ENCODE results near the gene NCKAP1.

- no peak for TF ChIP-seq CTCF (IDR thresholded peaks at IDR 0.05)
- no peak for TF ChIP-seq NPAS2 (CRISPR knock-in tag; IDR thresholded peaks at IDR 0.05; ENCODE audit: borderline replicate concordance)
- TF ChIP-seq POLR2A (IDR thresholded peaks at IDR 0.05; ENCODE audit: low read length), result no peak
- no peak for TF ChIP-seq RCOR1 (IDR thresholded peaks at IDR 0.05; ENCODE audit: low read depth, low read length)
- no peak for TF ChIP-seq RFX5 (IDR thresholded peaks at IDR 0.05)
- TF ChIP-seq PBX3 (IDR thresholded peaks at IDR 0.05), result no peak
- no peak for TF ChIP-seq RAD21 (conservative IDR thresholded peaks at IDR 0.05 in 1 of 2, IDR thresholded peaks at IDR 0.05 in 1 of 2)
- TF ChIP-seq RNF2 (IDR thresholded peaks at IDR 0.05; ENCODE audit: borderline replicate concordance, low read depth), result no peak
- TF ChIP-seq POLR2AphosphoS2 (conservative IDR thresholded peaks at IDR 0.05; ENCODE audit: low read length), result no peak
- TF ChIP-seq BHLHE40 (IDR thresholded peaks at IDR 0.05; ENCODE audit: low read depth, low read length), result no peak
- no peak for TF ChIP-seq MAFK (IDR thresholded peaks at IDR 0.05; ENCODE audit: partially characterized antibody)
- TF ChIP-seq EP300 (IDR thresholded peaks at IDR 0.05), result no peak
- TF ChIP-seq MYC (IDR thresholded peaks at IDR 0.05; ENCODE audit: borderline replicate concordance, low read length), result no peak
- TF ChIP-seq FOSL2 (IDR thresholded peaks at IDR 0.05), result no peak
- no peak for TF ChIP-seq FOSL2 (CRISPR knock-in tag; IDR thresholded peaks at IDR 0.05)
Observed at GRCh38 chr2:182911813-182912517, 126.3 kb downstream of the NCKAP1 start.
